ENCODE data around the gene LIMK2.

DNA sequence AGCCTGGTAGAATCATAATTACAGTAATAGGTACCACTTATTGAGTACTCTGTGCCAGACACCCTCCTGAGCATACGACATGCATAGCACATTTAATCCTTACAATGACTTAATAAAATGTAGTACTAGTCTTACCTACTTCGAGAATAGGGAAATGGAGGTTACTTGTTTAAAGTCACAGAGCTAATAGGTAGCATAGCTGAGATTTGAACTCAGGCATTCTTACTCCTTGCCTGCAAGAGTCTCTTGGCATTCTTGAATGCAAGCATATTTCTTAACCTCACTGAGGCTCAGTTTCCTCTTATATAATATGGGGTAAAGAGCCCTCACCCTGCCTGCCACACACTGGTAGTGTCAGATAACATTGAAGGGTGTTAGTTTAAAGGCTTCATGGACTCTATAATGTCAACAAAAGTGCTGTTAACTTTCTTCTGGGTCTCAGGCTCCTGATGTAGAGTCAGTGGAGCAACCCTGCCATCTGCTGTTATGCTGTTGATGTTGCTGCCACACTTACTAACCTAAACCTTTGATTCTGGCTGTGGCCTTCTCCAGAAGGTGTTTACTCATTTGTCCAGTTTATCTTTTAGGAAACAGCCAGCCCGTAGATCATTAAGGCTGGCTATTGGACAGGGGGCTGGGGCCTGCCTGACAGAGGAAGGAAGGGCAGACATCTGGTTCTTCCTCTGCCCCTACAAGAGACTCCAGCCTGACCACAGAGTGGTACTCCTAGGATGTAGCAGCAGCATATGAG, 18.9 kb downstream of the LIMK2 start:
- TF ChIP-seq NR3C1 (CRISPR knock-in tag; conservative IDR thresholded peaks at IDR 0.05; ENCODE audit: low read depth): no peak
- TF ChIP-seq, protein P1, sequence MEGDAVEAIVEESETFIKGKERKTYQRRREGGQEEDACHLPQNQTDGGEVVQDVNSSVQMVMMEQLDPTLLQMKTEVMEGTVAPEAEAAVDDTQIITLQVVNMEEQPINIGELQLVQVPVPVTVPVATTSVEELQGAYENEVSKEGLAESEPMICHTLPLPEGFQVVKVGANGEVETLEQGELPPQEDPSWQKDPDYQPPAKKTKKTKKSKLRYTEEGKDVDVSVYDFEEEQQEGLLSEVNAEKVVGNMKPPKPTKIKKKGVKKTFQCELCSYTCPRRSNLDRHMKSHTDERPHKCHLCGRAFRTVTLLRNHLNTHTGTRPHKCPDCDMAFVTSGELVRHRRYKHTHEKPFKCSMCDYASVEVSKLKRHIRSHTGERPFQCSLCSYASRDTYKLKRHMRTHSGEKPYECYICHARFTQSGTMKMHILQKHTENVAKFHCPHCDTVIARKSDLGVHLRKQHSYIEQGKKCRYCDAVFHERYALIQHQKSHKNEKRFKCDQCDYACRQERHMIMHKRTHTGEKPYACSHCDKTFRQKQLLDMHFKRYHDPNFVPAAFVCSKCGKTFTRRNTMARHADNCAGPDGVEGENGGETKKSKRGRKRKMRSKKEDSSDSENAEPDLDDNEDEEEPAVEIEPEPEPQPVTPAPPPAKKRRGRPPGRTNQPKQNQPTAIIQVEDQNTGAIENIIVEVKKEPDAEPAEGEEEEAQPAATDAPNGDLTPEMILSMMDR (IDR thresholded peaks at IDR 0.05): no peak
- TF ChIP-seq, protein P2, sequence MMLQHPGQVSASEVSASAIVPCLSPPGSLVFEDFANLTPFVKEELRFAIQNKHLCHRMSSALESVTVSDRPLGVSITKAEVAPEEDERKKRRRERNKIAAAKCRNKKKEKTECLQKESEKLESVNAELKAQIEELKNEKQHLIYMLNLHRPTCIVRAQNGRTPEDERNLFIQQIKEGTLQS (CRISPR knock-in tag; conservative IDR thresholded peaks at IDR 0.05): no peak
- no peak for TF ChIP-seq KAT7 (CRISPR knock-in tag; IDR thresholded peaks at IDR 0.05; ENCODE audit: borderline replicate concordance)
